Mammary epithelial cell (primary cell): ENCODE data around the gene DIAPH2.

Source experiments
- CTCF ChIP-seq, 2 donors: IDR thresholded peaks in 1 of 2; conservative IDR thresholded peaks in 1 of 2; 2 replicates each; pipeline ENCODE4 v1.5.1; 2011 to 2012; ENCODE audit warnings: inconsistent platforms in 2 of 2, low read length in 2 of 2, mild to moderate bottlenecking in 2 of 2, control low read depth in 1 of 2, low read depth in 1 of 2; ENCODE audit not compliant: insufficient read depth in 1 of 2; ENCODE audit errors: extremely low read depth in 1 of 2
- EZH2 ChIP-seq: IDR thresholded peaks from 2 replicates; pipeline ENCODE4 v1.6.1; 2012; ENCODE audit warnings: low read length, inconsistent platforms, borderline replicate concordance

GRCh38 chrX:96655947-96656623 is 28.6 kb upstream of the DIAPH2 start:
- TF ChIP-seq CTCF (conservative IDR thresholded peaks at IDR 0.05 in 1 of 2, IDR thresholded peaks at IDR 0.05 in 1 of 2; ENCODE audit: extremely low read depth in 1 of 2, insufficient read depth in 1 of 2, low read depth in 1 of 2, low read length in 2 of 2) (no peak), EZH2 (no peak)
